Stimulated activated CD8-positive, alpha-beta memory T cell treated with anti-CD3 and anti-CD28 coated beads, Interleukin-12 subunit alpha, Interleukin-12 subunit beta, amount 100 ng/mL, for 1 hour (primary cell): ENCODE measurements around the gene ANKFN1.

Source experiments
- DNase-seq: peaks from one replicate; pipeline ENCODE4 v3.0.0-alpha.2; 2020; ENCODE audit warnings: low read depth

The ANKFN1 gene

GRCh38 chr17:56152874-56153602, at the start of gene ANKFN1:
ANKFN1 (plus strand) TSS chr17:56153475; CDS start chr17:56212668, 59,193 bp downstream.
- DNase-seq, result no peak

GRCh38 chr17:56108811-56109284, 44.4 kb upstream of the ANKFN1 start:
- DNase-seq, result no peak

DNA sequence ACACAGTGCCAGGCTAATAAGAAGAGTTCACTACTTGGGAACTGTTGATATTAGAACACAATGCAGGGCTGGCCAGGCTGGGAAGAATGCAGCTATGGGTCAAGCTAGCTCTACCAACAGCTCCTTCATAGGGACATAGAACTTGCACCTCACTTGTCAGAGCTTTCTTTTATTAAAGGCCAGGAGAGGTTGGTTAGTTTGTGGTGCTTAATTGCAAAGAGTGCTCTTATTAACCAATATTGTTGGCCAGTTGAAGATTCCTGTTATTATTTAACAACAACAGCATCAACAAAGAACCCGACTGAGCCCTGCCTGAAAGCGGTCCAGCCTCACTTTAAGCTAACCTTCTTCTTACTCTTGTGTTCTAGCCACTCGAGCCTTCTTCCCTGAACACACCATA, 43.4 kb upstream of the ANKFN1 start:
- DNase-seq, result no peak

DNA sequence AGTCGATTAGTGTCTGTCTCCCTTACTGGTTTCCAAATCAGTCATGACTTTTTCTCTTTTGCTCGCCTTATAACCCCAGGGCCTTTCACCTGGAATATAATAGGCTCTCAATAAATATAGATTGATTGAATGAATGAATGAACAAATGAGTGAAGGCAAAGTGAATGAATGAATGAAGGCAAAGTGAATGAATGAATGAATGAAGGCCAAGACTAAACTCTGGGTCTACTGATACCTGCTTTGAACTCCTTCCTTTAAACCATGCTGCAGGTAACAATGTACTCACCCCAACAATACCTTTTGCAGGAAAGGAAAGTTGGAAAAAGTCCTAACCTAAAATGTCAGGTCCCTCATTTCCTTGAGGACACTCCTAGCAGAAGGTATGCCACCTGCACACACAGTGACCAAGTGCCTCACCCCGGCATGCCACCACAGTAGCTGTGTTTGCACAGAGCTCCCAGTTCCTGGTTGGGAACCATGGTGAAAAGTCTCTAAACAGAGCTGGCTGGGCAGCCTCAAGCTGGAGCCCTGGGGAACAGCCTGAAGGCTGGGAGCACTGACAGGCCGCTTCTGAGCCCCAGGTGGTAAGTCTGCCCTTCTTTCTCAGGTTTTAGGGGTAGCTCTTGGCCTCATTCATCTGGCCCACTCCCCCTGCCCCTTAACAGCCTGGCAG, 42.7 kb upstream of the ANKFN1 start:
- no peak for DNase-seq

DNA sequence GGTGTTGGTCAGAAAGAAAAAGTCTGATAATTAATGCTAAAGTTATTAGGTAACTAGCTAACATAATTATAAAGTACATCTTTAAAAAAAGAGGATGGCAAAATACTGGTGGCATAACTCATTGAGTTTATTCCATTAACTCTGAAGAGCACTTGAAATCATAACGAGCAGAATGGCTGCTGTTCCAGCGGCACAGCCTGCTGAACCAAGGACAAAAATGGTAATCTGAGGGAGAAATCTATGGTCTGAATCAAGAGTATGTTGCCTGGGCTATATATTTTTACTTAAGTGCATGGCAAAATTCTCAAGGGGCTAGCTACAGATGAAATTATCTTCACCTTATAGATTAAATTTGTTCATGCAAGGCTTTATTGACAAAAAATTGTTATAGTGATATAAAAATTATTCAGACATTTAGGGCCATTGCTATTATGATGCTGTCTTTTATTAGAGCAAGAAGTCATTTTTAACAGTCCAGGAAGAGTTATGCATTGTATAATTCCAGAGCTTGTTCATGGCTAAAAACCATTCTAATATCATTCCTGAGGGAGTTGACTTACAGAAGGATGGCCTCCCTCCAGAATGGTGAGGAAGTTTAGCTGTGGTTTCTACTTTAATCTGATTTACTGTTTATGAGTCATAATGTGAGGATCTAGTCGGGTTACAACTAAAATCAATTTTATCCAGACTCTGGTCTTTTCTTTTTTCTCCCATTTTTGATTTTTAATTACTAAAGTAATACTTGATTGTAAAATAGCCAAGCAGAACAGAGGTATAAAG, 41.4 kb upstream of the ANKFN1 start:
- DNase-seq, result no peak

- DNase-seq, result no peak
Observed at GRCh38 chr17:56113486-56113885, 39.8 kb upstream of the ANKFN1 start.

DNA sequence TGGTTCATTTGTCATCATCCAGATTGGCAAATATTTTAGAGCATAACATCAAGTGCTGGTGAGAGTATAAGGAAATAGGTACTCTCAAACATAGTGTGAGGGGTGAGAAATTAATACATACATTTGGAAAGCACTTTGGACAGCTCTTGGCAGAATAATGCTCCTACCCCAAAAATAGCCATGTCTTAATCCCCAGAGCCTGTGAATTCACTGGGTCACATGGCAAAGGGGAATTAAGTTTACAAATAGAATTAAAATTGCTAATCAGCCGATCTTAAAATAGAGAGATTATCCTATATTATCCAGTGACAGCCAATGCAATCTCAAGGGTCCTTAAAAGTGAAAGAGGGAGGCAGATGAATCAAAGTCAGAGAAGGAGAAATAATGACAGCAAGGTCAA, 38.8 kb upstream of the ANKFN1 start:
- DNase-seq, result no peak

- DNase-seq, result no peak
Observed at GRCh38 chr17:56119191-56119590, 34.1 kb upstream of the ANKFN1 start.

DNA sequence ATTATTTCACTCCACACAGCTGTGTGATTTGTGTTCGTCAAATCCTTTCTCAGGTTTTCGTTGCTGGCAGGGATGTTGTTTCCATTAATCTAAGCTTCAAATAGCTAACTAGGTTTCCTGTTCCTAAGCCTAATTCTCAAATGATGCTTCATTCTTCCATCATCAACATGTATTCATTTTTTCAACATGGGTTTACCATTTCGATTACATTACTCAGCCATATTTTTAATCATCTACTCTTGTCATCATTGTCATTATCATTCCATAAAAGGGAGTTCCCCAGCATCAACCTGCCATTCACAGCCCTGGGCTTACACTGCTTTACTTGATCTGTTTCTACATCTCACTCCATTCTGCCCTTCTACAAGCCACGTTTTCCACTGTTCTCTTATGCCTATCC, 33.3 kb upstream of the ANKFN1 start:
- no peak for DNase-seq

DNA sequence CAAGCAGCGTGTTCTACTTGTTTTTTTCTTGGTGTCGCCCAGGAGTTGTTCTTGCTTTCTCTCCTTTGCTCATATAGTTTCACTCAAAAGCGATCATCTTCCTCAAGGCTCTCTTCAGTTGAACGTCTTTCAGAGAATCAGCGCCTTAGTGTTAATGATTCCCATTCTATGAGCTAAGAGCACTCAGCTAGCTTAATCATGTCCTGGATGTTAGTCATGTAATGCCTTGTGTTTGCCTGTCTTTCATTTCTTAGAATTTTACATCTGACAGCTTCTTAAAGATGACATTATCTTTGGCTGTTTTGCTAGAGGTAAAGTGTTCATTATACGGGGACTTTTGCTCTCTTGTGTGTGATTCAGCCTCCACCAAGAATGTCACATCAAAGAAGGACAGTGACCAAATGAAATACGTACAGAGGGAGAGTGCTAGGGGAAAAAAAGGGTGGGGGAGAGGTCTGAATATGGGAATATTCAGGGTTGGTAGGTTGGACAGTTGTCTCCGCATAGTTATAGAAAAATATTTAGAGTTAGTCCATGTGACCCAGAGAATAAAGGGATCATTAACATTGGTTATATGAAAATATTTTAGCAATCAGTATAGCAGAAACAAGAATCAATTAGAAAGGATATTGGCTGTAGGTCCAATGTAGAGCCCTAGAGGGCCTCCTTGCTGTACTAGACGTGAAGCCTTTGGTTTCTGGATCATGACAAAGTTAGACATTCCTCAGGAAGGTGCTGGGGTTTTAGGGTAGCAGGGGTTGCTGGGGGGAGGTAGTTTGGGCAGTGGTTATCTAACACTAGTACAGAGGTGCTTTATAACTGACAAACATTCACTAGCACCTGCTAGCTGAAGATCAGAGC, 31.9 kb upstream of the ANKFN1 start:
- DNase-seq, result no peak

DNA sequence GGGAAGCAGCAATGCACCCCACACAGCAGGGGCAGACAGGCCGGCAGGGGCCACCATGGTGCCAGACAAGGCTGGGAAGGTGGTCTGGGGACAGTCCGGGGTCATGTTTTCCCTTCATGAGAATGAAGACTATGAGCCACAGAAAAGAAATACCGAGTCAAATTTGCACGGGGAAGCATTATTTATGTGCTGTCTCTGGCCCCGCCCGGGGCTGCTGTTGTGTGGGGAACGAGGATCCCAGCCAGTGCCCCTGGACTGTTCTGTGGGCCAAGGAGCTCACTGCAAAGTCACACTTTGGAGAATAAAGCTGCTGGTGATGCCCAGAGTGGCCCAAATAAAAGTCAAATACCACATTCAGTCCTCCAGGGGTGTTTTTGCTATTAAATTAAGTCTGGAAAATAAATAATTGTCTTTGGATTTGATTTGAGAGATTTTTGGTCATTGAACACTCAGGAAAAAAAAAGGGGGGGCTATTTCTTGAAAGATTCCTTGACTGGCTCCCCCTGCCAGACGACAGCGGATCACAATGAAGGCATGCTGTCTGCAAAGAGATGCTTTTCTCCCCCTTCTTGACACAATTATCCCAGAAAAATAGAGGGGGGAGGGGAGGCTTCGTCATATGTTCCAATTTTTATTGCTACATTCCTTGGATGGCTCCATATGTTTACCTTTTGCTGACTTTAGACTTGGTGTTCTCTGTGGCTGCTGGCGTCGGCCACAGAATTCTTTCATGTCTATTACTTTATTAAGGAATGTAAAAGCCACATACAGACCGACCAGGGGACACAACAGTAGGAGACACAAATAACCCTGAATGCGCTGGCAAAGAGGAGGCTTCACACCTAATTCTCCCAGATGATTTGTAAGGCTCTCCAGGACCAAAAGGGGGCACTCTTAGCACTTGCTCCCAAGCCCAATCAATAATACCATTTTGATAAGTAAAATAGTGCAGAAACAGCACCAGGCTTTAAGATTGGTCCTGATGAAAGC, 27.1 kb upstream of the ANKFN1 start:
- no peak for DNase-seq

DNA sequence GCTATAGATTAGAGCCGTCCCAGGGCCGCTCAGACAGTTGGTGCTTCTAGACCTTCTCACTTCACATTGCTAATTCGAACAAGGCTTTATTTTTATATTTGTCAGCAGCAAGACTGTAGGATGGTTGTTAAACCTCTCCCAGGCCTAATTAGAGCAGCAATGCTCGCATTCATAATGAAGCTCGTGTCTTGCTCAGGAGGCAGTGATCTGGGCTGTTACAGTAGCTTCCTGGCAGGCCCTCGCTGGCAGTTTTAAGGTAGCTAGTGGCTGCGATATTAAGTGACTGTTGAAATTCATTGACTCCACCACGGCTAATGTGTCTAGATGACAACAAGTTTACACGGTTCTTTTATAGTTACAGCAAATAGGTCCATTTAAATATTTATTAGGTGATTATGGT, 23.2 kb upstream of the ANKFN1 start:
- no peak for DNase-seq

DNA sequence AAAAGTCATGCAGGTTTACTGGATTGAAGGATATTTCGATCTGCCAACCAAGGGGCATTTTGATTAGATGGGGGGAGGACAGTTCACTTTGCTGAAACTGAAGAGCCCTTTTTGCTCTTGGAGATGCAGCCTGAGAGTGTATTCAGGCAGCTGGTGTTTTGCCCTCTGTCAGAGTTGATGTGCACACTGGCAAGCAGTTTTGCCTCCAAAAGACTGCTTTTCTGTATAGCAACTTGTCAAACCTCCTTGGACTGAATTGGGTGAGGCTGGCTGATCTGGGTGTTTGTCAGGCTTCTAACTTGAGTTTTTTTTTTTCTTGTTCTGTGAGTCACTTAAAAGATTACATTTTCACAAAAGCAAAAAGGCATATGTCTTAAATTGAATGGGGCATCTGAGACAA, 22.6 kb upstream of the ANKFN1 start:
- no peak for DNase-seq

DNA sequence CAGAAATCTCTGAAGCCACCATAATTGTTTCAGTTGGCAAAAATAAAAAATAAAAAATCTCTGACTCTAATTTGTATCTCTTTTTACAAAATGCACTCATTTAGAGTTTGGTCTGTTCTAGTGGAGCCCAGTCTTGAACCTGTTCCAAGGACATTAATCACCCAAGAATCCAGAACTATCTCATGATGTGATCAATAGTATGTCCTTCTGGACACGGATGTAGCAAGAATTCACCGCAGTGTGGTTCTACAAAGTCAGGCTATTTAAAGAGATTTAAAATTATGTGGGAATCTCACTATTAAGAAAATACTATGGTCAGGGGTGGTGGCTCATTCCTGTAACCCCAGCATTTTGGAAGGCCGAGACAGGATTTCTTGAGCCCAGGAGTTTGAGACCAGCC, 21.8 kb upstream of the ANKFN1 start:
- DNase-seq, result no peak

DNA sequence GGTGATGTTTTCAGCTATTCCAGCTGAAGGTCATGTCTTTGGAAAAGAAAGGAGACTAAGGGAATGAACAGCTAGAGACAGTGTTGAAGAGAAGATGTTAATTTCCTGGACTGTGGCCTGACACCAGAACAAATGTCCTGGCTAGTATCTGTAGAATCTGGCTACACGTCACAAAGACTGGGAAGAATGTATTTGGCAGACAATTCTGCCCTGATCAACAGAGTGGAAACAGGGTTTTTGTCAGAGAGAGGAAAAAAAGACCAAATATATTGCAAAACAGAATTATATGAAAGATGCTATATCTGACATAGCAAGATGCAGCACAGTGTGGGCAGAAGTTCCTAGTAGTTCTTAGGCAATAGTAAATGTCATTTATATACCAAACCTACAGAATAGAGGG, 17.0 kb upstream of the ANKFN1 start:
- no peak for DNase-seq

DNA sequence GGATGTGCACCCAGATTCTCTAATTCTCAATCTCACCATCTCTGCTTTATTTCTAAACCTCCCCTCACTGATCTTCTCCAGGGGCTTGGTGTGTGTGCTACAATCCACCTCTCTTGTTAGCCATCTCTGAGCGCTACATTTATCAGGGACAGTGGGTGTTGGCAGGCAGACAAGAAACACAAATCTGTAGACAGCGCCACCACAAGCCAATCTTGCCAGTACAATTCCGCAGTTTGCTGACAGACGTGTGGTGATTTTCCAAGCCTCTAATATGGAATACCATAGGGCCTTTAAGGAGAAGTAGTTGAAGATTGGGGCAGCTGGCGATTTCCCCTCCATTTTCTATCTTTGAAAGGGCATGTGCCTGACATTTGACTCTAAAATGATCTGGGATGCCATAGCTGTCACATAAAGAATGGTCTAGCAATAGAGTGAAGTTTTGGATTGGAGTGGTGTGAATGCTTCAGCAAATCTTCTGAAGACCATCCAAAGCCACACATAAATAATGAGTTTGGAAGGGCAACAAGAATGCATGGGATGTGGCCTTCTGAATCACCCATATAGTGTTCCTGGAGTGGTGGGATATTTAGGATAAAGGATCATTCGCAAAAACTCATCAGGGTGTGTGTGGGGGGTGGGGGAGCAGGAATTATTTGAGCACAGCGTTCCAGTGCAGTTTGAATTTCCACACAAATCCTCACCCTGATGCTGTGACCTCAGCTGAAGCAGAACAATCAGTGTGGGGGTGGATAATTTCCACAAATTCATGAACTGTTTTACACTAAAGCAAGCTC, 12.0 kb upstream of the ANKFN1 start:
- no peak for DNase-seq

- no peak for DNase-seq
Observed at GRCh38 chr17:56142325-56142724, 10.9 kb upstream of the ANKFN1 start.

DNA sequence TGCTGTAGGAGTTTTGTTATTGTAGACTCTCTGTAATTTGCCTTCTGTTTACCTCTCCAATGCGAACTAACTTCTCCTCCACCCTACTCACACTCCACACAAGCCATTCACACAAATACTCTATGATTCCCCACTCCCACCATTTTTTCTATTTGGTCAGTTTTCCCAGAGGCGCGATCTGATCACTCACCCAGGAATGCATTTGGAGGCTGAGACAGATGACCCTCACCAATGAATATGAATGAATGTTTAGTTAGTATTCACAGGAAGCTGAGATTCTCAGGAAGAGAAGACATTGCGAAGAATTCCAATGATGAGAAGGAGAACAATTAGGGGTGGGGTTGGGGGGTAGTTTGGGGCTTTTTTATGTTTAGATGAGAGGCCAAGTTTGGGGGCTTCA, 10.5 kb upstream of the ANKFN1 start:
- no peak for DNase-seq

DNA sequence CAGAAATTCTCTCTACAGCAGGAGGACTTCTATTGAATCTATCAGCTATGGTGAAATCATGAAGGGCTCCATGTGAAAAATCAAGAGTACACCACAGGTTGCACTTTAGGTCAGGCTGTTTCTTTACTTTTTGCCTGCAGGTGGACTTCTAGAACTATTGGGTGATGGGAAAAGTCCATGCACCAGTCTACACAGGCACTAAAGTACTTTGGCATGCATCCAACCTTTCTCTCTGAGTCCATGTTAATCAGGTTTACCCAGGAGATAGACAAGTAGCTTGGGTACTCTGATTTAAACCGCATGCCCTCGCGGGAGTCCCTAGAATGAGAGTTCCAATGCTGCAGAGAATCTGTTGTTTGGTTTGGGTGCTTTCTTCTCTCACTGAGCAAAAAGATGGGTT, 9.1 kb upstream of the ANKFN1 start:
- no peak for DNase-seq

GRCh38 chr17:56146534-56146933, 6.7 kb upstream of the ANKFN1 start:
- DNase-seq, result no peak
